Gastrocnemius medialis (tissue), 4 donors: Measurements from ENCODE around the gene SP6.

Source experiments
- CTCF ChIP-seq, 5 experiments: fragments of 450-650 bp in 3 of 5; fragments of 200-600 bp in 2 of 5; sonication (generic) in 2 of 5; IDR thresholded peaks in 4 of 5; conservative IDR thresholded peaks in 1 of 5; 1 replicate in 4 of 5; 2 replicates in 1 of 5; pipeline ENCODE4 v1.5.1; 2016 to 2019; ENCODE audit warnings: antibody characterized with exemption in 5 of 5, mild to moderate bottlenecking in 3 of 5, moderate library complexity in 3 of 5
- POLR2A ChIP-seq, 2 donors: fragments of 450-650 bp; IDR thresholded peaks; one replicate each; pipeline ENCODE4 v1.6.1; 2017; ENCODE audit warnings: antibody characterized with exemption in 2 of 2, mild to moderate bottlenecking in 2 of 2, moderate library complexity in 2 of 2

- no peak for TF ChIP-seq CTCF (IDR thresholded peaks at IDR 0.05 in 4 of 5, conservative IDR thresholded peaks at IDR 0.05 in 1 of 5)
- TF ChIP-seq POLR2A (IDR thresholded peaks at IDR 0.05): no peak
Observed at GRCh38 chr17:47822785-47823184, 28.2 kb downstream of the SP6 start.
